GM18508 (cell line): ENCODE measurements around the gene C1orf146.
"Not testable (repeated sequence)": the region's sequence is repeated elsewhere in the genome, so short reads cannot be mapped to it uniquely, and the experiment has no call there.

Source experiments
- ATAC-seq: cut with Tn5 transposase; IDR thresholded peaks from one replicate; pipeline ENCODE4 v1.9.1; 2021; ENCODE audit warnings: moderate number of reproducible peaks; ENCODE audit not compliant: insufficient read depth, unreplicated experiment

The C1orf146 gene, protein sequence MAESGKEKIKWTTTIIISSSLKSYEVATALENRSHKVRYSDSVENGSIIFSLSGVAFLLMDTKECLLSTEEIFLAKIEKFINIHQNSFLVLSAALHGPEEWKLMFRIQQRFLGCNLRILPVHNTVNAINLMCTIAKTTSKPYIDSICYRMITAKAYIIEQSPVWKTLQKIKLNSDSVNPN

GRCh38 chr1:92217721-92218120 lies at the start of gene C1orf146:
Gene C1orf146, plus strand, starts transcription at chr1:92217915. Its CDS starts 13,506 bp downstream, at chr1:92231421.
- no peak for ATAC-seq

DNA sequence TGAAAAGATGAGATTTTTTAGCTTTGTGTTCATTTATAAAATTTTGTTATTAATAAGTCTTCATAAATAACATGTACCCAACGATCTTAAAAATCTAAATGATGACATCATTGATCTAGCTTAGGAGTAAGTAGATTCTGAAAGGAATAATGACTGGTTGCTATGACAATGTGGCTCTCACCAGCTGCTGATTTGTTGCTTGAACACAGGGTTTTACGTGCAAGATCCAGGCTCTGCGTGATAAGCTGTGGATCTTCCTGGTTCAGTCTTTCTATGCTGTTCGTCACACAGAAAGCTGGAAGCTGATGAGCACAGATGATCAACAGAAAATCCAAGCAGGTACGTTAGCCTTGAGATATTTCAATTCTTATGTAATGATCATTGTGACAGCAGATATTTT lies 49.1 kb upstream of the C1orf146 start:
- no peak for ATAC-seq

DNA sequence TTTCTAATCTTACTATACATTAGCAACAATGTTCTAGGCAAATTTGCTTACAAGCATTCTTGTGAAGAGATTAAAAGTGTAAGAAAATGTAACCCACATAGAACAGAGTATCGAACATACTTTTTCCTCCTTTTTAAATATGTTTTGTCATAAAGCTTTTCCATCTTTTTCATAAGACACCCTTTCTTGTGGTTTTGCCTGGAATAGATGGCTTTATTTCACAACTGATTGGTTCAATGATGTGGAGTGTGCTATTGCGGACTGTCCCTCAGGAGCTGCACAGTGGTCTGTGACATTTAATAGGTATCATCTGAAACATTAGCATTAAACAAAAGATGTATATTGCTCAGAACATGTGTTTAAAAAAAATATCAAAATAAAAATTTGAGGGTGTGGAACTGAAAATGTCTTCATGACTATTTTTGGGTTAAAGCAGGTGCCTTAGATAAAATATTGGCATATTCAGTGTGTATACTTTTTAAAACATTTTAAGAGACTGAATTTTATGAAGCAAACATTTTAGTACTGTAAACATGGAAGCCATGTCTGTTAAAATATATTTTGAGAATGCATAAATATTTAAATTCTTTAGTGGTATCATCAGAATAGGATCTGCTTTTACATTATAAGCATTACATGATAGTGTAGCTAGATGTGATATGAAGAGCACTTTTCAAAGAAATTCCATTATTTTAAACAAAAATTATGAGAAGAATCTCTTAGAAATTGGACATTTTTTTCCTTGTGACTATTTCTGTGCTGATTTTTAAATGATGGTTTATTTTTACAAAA lies 48.3 kb upstream of the C1orf146 start:
- no peak for ATAC-seq

DNA sequence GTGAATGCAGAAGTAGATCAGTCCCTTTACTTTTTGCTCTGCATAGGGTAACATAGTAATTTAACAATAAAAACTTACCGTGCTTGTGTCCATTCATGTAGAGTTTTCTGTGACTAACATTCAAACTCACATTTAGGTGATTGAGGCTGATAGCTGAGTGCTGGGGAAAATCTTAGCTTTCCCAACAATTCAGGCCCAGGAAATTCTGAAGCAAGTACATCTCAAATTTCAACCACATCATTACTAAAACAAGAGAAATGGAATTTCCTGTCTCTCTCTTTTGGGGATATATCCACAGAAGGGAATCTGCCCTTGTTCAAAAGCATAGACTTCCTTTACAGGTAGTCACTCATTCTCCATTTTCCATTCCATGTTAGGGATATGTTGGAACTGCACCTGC lies 33.1 kb upstream of the C1orf146 start:
- ATAC-seq = no peak

GRCh38 chr1:92186081-92186480 lies 31.6 kb upstream of the C1orf146 start:
- no peak for ATAC-seq

DNA sequence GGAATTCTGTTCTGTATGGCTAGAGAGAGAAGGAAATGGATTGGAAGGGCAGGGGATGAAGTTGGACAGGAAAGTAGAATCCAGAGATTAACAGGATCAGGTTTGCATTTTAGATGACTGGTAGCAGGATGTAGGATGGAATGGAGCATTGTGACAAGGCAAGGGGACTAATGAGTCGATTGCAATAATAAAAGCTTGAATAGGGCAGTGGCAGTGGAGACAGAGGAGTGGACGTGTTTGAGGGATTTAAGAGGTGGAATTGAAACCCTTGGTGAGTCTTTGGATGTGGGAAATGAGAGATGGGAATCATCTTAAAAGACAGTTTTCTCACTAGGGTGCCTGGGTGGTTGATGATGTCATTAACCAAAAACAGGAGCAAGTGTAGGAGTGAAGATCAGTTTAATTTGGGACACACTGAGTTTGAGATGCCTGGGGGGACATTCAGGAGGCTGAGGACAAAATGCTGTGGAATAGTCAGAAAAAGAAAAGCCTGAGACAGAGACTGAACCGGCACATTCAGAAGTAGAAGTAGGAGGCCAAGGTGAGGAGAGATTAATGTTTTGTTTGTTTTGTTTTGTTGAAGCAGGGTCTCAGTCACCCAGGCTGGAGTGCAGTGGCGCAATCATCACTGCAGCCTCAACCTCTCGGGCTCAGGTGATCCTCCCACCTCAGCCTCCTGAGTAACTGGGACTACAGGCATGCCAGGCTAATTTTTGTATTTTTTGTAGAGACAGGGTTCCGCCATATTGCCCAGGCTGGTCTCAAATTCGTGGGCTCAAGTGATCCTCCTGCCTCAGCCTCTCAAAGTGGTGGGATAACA lies 29.1 kb upstream of the C1orf146 start:
- ATAC-seq = no peak

DNA sequence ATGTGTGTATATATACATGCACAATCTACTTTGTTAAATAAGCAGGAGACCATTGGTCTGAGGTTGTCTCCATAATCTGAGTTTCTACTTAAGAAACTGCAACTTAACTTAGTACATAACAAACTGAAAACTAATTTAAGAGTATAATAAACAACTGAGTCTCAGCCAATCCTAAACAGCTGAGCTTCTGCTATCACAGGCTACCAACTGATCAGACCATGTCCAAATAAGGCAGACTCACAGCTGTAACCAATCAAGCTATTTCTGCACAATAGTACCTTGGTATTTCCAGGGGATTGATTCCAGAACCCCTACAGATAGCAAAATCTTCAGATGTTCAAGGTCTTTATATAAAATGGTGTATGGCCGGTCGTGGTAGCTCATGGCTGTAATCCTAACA lies 26.0 kb upstream of the C1orf146 start:
- ATAC-seq = no peak

DNA sequence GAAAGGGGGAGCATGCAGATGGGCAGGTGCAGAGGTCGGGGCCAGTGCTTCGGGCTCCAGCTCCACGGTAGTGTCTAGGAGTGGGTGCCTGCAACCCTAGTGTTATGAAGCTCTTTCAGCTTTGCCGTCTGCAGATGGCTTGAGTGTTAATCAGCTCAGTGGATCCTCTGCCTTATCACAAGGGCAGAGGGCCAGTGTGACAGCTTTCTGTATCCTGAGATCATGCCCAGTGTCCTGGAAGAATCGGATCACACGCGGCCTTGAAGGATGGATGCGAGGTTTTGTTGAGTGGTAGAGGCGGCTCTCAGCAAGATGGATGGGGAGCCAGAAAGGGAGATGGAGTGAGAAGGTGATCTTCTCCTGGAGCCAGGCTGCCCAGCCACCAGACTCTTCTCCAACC lies 25.5 kb upstream of the C1orf146 start:
- no peak for ATAC-seq

DNA sequence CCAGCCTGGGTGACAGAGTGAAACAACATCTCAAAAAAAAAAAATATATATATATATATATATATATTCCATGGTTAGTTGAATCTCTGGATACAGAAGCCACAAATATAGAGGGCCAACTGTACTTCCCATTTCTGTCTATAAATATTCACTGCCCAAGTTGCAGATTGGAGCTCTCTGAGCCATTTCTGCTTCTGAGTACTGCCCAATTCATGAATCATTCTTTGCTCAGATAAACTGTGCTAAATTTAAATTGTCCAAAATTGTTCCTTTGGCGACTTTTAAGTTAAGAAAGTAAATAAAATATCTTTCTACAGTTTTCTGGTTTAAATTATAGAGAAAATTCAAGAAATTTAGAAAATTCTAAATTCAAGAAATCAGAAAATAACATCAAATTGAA lies 23.2 kb upstream of the C1orf146 start:
- ATAC-seq = no peak

- no peak for ATAC-seq
Observed at GRCh38 chr1:92201973-92202372, 15.7 kb upstream of the C1orf146 start.

DNA sequence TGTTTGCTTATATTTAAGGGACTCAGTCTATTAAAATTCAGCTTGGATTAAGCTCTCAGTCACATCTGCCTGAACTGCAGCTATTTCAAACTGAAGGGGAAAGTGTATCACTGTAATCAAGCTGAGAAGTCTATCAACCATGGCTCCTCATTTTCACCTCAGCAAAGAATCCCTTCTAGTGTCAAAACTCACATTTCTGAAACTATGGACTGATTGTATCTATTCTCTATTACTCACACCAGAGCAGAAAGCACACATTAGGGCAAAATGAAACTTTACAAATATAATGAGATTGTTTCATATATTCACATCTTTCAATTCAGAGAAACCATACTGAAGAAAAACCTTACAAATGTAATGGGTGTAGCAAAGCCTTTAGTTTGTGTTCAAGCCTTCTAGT lies 14.6 kb upstream of the C1orf146 start:
- no peak for ATAC-seq

- ATAC-seq = no peak
Observed at GRCh38 chr1:92210701-92211100, 7.0 kb upstream of the C1orf146 start.

- ATAC-seq = no peak
Observed at GRCh38 chr1:92211166-92211565, 6.5 kb upstream of the C1orf146 start.

- no peak for ATAC-seq
Observed at GRCh38 chr1:92218559-92218958, 844 bp downstream of the C1orf146 start.

GRCh38 chr1:92219028-92219427 lies 1.3 kb downstream of the C1orf146 start:
- ATAC-seq = no peak

DNA sequence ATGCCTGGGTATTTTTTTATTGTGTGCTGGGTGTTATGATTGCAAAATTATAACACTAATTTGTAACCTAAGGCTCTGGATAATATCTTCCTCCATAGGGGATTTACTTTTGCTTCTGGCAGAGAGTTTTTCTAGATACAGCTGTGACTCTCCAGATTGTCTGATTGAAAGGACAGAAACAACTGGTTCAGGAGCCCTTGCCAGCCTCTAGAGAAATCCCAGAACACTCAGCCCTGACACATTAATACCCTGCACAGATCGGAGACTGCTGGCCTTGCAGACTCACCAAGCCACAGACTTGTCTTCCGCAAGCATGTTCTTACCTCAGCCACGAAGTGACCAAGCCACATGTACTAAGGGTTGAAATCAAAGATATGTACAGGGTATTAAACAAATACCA lies 10.7 kb downstream of the C1orf146 start:
- ATAC-seq = no peak

- ATAC-seq = no peak
Observed at GRCh38 chr1:92230736-92231135, 13.0 kb downstream of the C1orf146 start.

- no peak for ATAC-seq
Observed at GRCh38 chr1:92240034-92240433, 22.3 kb downstream of the C1orf146 start.

- ATAC-seq = no peak
Observed at GRCh38 chr1:92244376-92244775, 26.7 kb downstream of the C1orf146 start.

DNA sequence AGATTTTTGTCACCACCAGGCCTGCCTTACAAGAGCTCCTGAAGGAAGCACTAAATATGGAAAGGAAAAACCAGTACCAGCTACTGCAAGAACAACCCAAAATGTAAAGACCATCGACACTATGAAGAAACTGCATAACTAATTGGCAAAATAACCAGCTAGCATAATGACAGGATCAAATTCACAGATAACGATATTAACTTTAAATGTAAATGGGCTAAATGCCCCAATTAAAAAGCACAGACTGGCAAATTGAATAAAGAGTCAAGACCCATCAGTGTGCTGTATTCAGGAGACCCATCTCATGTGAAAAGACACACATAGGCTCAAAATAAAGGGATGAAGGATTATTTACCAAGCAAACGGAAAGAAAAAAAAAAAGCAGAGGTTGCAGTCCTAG lies 37.0 kb downstream of the C1orf146 start:
- not testable (repeated sequence) for ATAC-seq

- ATAC-seq = no peak
Observed at GRCh38 chr1:92259350-92259749, 41.6 kb downstream of the C1orf146 start.
